Upper lobe of left lung (tissue), 6 donors: Measurements from ENCODE around the gene STON2. TPM values are rescaled to one million over a fixed set of nuclear protein-coding genes. Genes with fewer than 3 reads are reported as not detected.
"Not testable (repeated sequence)": the region's sequence is repeated elsewhere in the genome, so short reads cannot be mapped to it uniquely, and the experiment has no call there.

Source experiments
- ATAC-seq, 2 donors: fragments of 200-7000 bp; cut with Tn5 transposase; one replicate each; pipeline ENCODE4 v1.9.1; 2022; ENCODE audit warnings: mild to moderate bottlenecking in 2 of 2, moderate library complexity in 2 of 2; ENCODE audit not compliant: low FRiP score in 2 of 2
- DNase-seq, 2 donors: peaks; one replicate each; pipeline ENCODE4 v3.0.0-alpha.2; 2019 to 2020
- H3K27ac ChIP-seq, 4 donors: fragments of 200-600 bp; sonication (generic); one replicate each; pipeline ENCODE4 v1.5.1; 2016 to 2019
- H3K27me3 ChIP-seq, 4 donors: fragments of 200-600 bp; sonication (generic); one replicate each; pipeline ENCODE4 v1.5.1; 2017 to 2019
- H3K36me3 ChIP-seq, 4 donors: fragments of 200-600 bp; sonication (generic); one replicate each; pipeline ENCODE4 v1.5.1; 2016 to 2019
- H3K4me1 ChIP-seq, 4 donors: fragments of 200-600 bp; sonication (generic); one replicate each; pipeline ENCODE4 v1.5.1; 2018 to 2019
- H3K4me3 ChIP-seq, 4 donors: fragments of 200-600 bp; sonication (generic); one replicate each; pipeline ENCODE4 v1.5.1; 2017 to 2019; ENCODE audit warnings: mild to moderate bottlenecking in 2 of 4, moderate library complexity in 1 of 4
- H3K9me3 ChIP-seq, 4 donors: fragments of 200-600 bp; sonication (generic); one replicate each; pipeline ENCODE4 v1.5.1; 2018 to 2019
- CTCF ChIP-seq, 6 experiments: fragments of 450-650 bp in 4 of 6; fragments of 200-600 bp in 2 of 6; sonication (generic) in 2 of 6; IDR thresholded peaks; one replicate each; pipeline ENCODE4 v1.5.1; 2016 to 2019; ENCODE audit warnings: antibody characterized with exemption in 6 of 6
- EP300 ChIP-seq, 4 donors: sonication (generic); formaldehyde crosslinking; IDR thresholded peaks; one replicate each; pipeline ENCODE4 v1.5.1; 2017; ENCODE audit warnings: antibody characterized with exemption in 4 of 4, control low read depth in 2 of 4
- POLR2A ChIP-seq, 4 donors: fragments of 450-650 bp; IDR thresholded peaks; one replicate each; pipeline ENCODE4 v1.5.1; 2016 to 2017; ENCODE audit warnings: antibody characterized with exemption in 4 of 4, mild to moderate bottlenecking in 2 of 4
- POLR2AphosphoS5 ChIP-seq, 2 donors: sonication (generic); formaldehyde crosslinking; IDR thresholded peaks; one replicate each; pipeline ENCODE4 v1.5.1; 2017; ENCODE audit warnings: antibody characterized with exemption in 2 of 2
- WGBS, 2 donors: methylation state at CpG; one replicate each; pipeline ENCODE4 v1.1.5; 2017 to 2018; 5-methylcytosine and 5-hydroxymethylcytosine counted together
- total RNA-seq, 6 donors: library from RNA; depleted of rRNA in 4 of 6; stranded (reverse); fragments of >200 nt in 4 of 6; gene quantifications; one replicate each; pipeline versions ENCODE4 v1.1.0 to v1.2.1, GENCODE V29; 2016 to 2021
- donor health status: DM: no; HTN: no; CAD: no; lungs with moderate emphysema.
- donor health status: DM: no; HTN: yes; CAD: no; lungs with severe emphysema.

STON2 gene
- total RNA-seq, 6 donors from 2014 or later, result 22.3 to 34.8 (median 26.7) TPM

- ATAC-seq (no peak), DNase-seq (no peak)
- no peaks in the 10 kb centered on the region for H3K36me3 ChIP-seq
- TF ChIP-seq POLR2AphosphoS5 (IDR thresholded peaks at IDR 0.05), result no peak
- no peak for TF ChIP-seq CTCF (IDR thresholded peaks at IDR 0.05)
- TF ChIP-seq POLR2A (IDR thresholded peaks at IDR 0.05), result no peak
- no peaks in the 10 kb centered on the region for H3K4me1 ChIP-seq
- H3K27me3 ChIP-seq, result no peaks in the 10 kb centered on the region
- no peak overlapping the region for H3K4me3 ChIP-seq
- H3K27ac ChIP-seq, result no peak overlapping the region
- H3K9me3 ChIP-seq, result peaks cover 0 to 3% (median 0%) of the 10 kb centered on the region in 4 donors
These were observed 165.8 kb downstream of the STON2 start for GRCh38 chr14:81234278-81234677.

- Histone ChIP-seq H3K36me3 (no peaks in the 10 kb centered on the region), H3K27me3 (no peaks in the 10 kb centered on the region), H3K27ac (no peak overlapping the region), H3K4me3 (no peak overlapping the region), H3K4me1 (no peaks in the 10 kb centered on the region), H3K9me3 (peaks cover 0 to 3% (median 0%) of the 10 kb centered on the region in 4 donors)
- DNase-seq (no peak), ATAC-seq (no peak)
- WGBS, 2 donors, result 94% methylated on average over 1 of the region's 1 CpG; no CpG with 5 or more reads in 1 of the 2 donors
- no peak for TF ChIP-seq CTCF (IDR thresholded peaks at IDR 0.05)
- no peak for TF ChIP-seq POLR2A (IDR thresholded peaks at IDR 0.05)
- no peak for TF ChIP-seq POLR2AphosphoS5 (IDR thresholded peaks at IDR 0.05)
- TF ChIP-seq EP300 (IDR thresholded peaks at IDR 0.05), result no peak
These were observed 166.5 kb downstream of the STON2 start for GRCh38 chr14:81233615-81234014.

- ATAC-seq (no peak), DNase-seq (no peak)
- Histone ChIP-seq H3K4me3 (no peak overlapping the region), H3K27me3 (no peaks in the 10 kb centered on the region), H3K27ac (no peak overlapping the region), H3K4me1 (no peaks in the 10 kb centered on the region), H3K36me3 (no peaks in the 10 kb centered on the region), H3K9me3 (no peaks in the 10 kb centered on the region)
- TF ChIP-seq CTCF (IDR thresholded peaks at IDR 0.05), result no peak
- no peak for TF ChIP-seq POLR2A (IDR thresholded peaks at IDR 0.05)
- TF ChIP-seq EP300 (IDR thresholded peaks at IDR 0.05), result no peak
- TF ChIP-seq POLR2AphosphoS5 (IDR thresholded peaks at IDR 0.05), result no peak
- 77 to 90% methylated on average over 1 of the region's 1 CpG for WGBS, 2 donors
These were observed 168.6 kb downstream of the STON2 start for GRCh38 chr14:81231540-81231939.

GRCh38 chr14:81224222-81224621, 175.9 kb downstream of the STON2 start:
- DNase-seq (no peak), ATAC-seq (no peak)
- H3K27ac ChIP-seq, result no peak overlapping the region
- no peaks in the 10 kb centered on the region for H3K36me3 ChIP-seq
- WGBS, 2 donors, result 93 to 94% methylated on average over 1 of the region's 1 CpG
- H3K27me3 ChIP-seq, result no peaks in the 10 kb centered on the region
- peaks cover 0 to 7% (median 6%) of the 10 kb centered on the region in 4 donors for H3K4me1 ChIP-seq
- H3K9me3 ChIP-seq, result no peaks in the 10 kb centered on the region
- H3K4me3 ChIP-seq, result no peak overlapping the region
- TF ChIP-seq CTCF (IDR thresholded peaks at IDR 0.05) (no peak), POLR2AphosphoS5 (IDR thresholded peaks at IDR 0.05) (no peak), EP300 (IDR thresholded peaks at IDR 0.05) (no peak)

GRCh38 chr14:81223788-81224187, 176.3 kb downstream of the STON2 start:
- H3K9me3 ChIP-seq, H3K4me1 ChIP-seq, H3K4me3 ChIP-seq, H3K27me3 ChIP-seq, ATAC-seq, H3K27ac ChIP-seq, H3K36me3 ChIP-seq, DNase-seq: not testable (repeated sequence)
- WGBS, 2 donors, result 95 to 98% methylated on average over 7 of the region's 7 CpGs
